ENCODE measurements around the gene FLNC. TPM values are rescaled to one million over a fixed set of nuclear protein-coding genes. Genes with fewer than 3 reads are reported as not detected.

FLNC gene
- total RNA-seq, 1 experiment from 2014 or later = 33.3 TPM

DNA sequence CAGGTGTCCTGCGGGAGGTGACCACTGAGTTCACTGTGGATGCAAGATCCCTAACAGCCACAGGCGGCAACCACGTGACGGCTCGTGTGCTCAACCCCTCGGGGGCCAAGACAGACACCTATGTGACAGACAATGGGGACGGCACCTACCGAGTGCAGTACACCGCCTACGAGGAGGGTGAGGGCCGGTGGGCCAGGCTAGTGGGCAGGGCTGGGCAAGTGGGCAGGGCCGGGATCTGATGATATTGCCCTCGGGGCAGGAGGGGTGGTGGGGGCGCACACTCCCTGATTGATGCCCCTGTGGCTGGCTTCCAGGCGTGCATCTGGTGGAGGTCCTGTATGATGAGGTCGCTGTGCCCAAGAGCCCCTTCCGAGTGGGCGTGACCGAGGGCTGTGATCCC, 15.8 kb downstream of the FLNC start:
- DNase-seq (ENCODE audit: low spot score) = no peak

DNA sequence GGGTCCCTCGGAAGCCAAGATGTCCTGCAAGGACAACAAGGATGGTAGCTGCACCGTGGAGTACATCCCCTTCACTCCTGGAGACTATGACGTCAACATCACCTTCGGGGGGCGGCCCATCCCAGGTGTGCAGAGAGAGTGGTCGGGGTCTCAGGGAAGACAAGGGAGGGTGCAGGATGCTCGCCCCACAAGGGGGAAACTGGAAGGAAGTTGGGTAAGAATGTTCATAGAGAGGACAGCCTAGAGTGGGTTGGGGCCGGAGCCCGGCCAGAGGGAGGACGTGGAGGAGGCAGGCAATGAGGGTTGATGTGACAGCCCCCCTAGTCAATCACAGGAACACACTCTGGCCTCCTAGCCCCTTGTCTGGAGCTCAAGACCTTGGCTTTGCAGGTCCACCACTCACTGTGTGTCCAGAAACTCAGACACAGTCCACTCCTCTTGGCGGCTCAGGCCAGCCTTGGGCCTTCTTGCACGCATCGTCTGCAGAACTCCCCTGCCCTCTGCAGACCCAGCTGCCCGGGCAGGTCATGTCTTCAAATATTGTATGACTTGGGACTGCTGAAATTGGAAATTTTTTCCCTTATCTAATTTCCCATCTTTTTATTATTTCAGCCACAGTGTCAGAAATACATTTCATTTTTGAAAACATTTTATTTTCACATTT, 16.7 kb downstream of the FLNC start:
- DNase-seq (ENCODE audit: low spot score) = no peak

DNA sequence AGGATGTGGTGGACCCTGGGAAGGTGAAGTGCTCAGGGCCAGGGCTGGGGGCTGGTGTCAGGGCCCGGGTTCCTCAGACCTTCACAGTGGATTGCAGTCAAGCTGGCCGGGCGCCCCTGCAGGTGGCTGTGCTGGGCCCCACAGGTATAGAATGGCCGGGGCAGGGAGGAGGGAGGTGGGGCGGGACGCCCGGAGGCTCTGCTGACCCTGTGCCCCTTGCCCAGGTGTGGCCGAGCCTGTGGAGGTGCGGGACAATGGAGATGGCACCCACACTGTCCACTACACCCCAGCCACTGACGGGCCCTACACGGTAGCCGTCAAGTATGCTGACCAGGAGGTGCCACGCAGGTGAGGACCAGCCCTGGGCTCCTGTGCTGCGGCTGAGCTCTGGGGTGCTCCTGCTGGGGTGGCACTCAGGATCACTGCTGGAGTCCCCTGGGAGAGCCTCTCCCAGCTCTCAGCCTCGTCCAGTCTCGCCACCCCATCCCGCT, 17.6 kb downstream of the FLNC start:
- DNase-seq (ENCODE audit: low spot score) = no peak

DNA sequence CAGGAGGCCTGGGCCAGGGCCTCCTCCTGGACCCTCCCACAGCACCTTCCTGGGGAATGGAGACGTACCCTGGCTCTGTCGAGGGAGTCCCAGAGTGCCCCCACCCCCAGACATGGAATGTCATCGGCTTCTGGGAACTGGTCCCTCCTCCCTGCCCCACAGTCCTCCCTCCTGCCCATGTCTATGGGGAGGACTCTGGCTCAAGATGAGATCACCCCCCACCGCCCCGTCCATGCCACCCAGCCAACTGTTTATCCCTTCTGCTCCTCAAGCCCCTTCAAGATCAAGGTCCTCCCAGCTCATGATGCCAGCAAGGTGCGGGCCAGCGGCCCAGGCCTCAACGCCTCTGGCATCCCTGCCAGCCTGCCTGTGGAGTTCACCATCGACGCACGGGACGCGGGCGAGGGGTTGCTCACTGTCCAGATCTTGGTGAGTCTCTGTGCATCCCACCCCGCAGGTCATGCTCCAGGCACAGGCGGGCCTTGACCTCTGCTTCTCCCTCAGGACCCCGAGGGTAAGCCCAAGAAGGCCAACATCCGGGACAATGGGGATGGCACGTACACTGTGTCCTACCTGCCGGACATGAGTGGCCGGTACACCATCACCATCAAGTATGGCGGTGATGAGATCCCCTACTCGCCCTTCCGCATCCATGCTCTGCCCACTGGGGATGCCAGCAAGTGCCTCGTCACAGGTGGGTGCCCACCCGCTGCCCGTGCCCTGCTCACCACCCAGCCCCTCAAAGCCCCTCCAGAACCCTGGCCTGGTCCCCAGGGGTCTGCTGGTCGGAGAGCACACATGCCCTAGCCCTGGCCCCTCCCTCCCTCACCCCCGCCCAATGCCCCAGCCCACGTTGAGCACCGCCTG, 18.3 kb downstream of the FLNC start:
- DNase-seq (ENCODE audit: low spot score) = no peak

DNA sequence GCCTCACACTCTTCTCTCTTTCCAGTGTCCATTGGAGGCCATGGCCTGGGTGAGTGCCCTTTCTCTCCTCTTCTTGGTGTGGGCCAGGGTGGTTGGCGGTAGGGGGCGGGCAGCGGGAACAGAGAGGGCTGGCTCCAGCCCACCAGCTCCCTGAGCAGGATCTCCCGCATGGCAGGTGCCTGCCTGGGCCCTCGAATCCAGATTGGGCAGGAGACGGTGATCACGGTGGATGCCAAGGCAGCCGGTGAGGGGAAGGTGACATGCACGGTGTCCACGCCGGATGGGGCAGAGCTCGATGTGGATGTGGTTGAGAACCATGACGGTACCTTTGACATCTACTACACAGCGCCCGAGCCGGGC, 18.9 kb downstream of the FLNC start:
- no peak for DNase-seq (ENCODE audit: low spot score)

DNA sequence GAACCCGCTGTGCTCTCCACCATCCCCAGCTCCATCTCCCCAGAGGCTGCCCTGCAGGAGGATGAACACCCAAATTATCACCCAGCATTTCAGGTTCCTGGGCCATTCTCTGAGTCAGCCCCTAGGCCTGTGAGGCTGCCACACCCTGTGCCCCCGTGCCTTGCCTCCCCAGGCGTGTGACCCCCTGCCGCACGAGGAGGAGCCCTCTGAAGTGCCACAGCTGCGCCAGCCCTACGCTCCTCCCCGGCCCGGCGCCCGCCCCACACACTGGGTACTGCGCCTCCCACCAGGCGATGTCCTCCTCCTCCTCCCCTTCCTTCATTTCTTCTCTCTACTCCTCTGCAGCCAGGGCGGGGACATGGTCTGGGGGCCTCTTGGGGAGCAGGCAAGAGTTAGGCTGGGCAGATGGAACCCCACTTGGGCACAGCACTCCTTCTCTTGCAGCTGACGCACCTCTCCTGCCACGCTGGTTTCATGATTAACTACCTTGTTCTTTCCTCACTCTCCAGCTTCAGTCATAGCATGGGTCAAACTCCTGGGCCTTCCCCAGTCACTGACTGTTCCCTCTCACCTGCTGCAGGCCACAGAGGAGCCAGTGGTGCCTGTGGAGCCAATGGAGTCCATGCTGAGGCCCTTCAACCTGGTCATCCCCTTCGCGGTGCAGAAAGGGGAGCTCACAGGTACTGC, 19.7 kb downstream of the FLNC start:
- no peak for DNase-seq (ENCODE audit: low spot score)

DNA sequence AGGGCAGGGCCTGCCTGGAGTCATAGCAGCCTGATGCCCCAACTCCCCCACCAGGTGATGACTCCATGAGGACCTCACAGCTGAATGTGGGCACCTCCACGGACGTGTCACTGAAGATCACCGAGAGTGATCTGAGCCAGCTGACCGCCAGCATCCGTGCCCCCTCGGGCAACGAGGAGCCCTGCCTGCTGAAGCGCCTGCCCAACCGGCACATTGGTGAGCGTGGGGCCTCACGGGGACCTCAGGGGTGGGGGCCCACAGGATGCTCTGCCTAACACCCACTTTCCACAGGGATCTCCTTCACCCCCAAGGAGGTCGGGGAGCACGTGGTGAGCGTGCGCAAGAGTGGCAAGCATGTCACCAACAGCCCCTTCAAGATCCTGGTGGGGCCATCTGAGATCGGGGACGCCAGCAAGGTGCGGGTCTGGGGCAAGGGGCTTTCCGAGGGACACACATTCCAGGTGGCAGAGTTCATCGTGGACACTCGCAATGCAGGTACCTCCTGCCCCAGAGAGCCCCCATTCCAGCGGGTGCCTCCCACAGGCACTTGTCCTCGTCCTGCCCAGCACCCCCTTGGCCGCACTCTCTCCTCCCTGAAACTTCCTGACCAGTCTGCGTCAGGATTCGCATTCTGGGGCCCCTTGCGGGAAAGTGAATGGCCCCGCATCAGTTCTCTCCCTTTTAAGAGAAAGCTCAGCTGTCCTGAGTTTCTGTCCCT, 22.5 kb downstream of the FLNC start:
- no peak for DNase-seq (ENCODE audit: low spot score)

DNA sequence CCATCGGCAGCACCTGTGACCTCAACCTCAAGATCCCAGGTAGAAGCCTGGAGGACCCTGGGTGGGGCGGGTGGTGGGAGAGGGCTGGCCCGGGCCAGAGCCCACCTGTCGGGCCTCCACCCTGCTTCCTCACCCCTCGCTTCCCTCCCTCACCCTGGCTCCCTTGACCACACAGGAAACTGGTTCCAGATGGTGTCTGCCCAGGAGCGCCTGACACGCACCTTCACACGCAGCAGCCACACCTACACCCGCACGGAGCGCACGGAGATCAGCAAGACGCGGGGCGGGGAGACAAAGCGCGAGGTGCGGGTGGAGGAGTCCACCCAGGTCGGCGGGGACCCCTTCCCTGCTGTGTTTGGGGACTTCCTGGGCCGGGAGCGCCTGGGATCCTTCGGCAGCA, 23.6 kb downstream of the FLNC start:
- DNase-seq (ENCODE audit: low spot score) = no peak

DNA sequence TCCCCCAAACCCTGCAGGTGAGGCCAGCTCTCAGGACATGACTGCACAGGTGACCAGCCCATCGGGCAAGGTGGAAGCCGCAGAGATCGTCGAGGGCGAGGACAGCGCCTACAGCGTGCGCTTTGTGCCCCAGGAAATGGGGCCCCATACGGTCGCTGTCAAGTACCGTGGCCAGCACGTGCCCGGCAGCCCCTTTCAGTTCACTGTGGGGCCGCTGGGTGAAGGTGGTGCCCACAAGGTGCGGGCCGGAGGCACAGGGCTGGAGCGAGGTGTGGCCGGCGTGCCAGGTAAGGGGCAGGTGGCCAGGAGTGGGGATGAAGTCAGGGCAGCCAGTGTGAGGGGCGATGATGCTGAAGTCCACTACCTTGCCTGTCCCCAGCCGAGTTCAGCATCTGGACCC, 24.2 kb downstream of the FLNC start:
- DNase-seq (ENCODE audit: low spot score) = no peak

DNA sequence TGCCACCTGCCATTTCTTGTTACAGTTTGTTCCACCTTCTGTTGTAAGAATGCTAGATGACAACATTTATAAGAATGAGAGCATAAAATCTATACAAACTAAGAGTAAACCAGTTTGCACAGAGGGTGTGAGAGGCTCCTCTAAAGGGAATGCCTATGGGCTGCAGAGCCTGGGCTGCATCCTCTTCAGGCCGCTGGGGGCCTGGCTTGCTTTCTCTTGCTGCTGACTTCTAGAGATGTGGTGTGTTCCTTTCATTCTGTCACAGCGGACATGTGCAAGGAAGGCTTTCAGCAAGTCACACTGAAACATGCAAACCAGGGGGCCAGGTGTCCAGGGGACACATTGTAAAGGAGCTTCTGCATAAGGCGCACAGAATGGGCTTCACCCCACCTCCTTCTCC, 25.4 kb downstream of the FLNC start:
- DNase-seq (ENCODE audit: low spot score) = no peak

DNA sequence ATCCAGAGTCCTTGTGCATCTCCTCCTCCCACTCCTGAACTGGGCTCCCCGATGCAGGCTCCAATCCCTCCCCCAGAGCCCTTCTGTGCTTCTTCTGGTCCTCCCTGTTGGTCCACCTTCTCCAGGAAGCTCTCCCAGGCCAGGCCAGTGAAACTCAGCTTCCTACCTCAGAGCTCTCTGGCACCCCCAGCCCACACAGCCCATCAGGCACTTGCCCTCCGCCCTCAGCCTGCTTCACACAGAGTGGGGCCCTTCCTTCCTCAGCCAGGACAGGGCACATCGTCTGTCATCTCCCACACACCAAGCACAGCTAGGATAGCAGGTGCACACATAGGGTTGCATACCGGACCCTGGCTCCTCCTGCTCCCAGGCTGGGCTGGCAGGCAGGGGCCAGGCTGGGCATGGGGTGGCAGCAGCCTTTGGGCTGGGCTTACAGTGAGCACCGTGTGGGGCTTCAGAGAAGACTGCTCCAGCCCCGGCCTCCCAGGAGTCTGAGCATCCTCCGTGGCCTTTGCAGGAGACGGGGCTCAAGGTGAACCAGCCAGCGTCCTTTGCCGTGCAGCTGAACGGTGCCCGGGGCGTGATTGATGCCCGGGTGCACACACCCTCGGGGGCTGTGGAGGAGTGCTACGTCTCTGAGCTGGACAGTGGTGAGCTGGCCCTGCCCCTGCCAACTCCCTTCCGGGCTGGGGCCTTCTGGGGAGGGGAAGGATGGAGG, 26.0 kb downstream of the FLNC start:
- no peak for DNase-seq (ENCODE audit: low spot score)

DNA sequence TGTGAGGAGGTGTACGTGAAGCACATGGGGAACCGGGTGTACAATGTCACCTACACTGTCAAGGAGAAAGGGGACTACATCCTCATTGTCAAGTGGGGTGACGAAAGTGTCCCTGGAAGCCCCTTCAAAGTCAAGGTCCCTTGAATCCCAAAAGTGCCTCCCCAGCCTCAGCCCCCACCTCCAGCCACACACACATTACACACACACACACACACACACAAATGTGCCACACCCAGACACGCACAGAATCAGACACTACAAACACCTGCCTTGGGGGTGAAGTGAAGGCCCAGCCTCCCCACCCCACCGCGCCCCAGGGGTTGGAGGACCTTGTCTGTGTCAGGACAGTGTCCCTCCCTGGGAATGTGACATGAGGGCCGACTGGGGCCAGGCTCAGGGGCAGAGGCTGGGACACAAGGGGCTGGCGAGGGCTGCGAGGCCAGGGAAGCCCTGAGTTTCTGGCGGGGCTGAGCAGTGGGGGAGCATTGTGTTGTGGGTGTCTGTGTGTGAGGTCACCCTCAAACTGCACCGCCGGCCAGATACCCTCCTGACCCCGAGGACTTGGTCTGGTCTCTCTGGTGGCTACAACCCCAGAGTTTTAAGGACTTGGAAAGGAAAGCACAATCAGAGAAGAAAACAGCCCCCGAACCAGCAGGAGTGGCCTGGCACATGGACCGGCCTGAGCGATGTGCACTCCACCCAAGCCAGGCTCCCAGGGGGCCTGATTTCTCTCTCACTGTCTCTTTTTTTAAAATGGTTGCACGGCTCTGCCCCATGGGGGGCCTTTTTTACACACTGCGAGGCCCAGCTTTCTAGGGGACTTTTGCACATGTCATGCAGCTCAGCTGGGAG, 28.4 kb downstream of the FLNC start:
- no peak for DNase-seq (ENCODE audit: low spot score)

DNA sequence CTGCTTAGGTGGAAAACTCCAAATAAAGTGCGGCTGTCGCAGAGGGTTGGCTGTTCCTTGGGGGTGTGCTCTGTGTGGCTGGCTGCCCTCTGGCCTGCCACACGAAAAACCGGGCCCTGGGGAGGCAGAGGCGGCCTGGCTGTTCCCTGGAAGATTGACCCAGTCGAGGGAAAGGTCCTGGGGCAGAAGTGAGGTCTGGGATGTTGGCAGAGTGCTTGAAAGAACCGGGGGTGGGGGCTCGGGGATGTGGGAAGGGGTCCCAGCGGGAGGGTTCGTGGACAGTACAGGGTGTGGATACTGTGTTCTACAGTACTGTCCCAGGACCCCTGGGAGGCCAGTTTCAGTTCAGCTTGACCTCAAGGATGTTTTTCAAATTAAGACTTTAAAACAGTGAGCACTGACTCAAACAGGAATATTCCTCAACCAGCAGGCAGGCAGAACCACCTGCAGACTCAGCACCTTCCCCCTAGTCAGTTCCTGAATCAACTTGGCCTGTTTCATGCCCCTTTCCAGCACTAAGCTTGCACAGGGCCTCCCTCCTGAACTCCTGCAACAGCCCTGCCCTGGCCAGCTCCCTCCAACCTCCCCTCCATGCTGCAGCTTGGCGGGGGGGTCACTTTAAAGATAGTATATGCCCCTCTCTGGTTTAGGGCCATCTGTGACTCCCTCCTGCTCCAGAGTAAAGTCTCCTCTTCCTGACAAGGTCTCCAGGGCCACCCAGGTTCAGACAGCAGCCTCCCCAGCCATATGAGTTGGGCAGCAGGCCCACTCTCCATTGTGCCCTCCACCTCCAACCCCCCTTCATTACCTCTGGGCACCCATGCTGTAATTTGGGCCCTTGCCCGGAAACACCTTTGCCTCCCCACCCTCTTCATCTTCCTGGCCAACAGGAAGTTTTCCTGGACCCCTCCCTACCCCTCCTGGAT, 29.3 kb downstream of the FLNC start:
- DNase-seq (ENCODE audit: low spot score) = no peak

DNA sequence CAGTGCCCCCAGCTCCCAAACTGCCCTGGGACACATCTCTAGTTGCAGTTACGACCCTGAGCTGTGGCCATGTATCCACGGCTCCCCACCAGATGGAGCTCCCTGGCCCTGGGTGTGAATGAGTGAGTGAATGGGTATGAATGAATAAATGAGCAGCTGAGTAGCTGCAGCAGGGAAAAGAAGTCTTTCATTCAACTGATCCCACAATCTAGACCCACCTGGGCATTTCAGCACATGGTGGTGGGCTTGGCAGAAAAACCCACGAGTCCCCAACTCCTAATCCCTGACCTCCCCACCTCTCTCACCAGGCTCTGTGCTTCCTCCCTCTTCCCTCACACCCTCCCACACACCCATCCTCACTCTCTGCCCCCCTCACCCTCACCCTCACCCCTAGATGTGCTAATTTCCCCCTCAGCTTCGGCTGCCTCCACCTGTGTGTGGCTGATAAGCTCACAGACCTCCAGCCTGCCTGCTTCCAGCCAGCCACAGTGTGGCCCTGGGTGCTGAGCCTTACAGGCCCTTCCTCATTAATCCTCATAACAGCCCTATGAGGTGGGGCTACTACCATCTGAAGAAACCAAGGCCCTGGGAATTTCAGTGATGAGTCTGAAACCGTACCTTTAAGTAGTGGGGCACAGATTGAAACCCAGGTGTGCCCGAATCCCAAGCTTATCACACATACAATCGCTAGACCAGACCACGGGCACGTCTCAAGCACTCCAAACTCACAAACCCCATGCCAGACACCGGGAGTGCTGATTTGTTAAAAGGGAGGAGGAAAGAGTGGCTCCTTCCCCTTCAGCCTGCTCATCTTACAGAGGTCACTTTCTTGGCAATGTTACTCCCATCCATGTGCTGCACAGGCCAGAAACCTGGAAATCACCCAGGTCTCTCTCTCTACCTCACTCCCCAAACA, 30.2 kb downstream of the FLNC start:
- DNase-seq (ENCODE audit: low spot score) = no peak

DNA sequence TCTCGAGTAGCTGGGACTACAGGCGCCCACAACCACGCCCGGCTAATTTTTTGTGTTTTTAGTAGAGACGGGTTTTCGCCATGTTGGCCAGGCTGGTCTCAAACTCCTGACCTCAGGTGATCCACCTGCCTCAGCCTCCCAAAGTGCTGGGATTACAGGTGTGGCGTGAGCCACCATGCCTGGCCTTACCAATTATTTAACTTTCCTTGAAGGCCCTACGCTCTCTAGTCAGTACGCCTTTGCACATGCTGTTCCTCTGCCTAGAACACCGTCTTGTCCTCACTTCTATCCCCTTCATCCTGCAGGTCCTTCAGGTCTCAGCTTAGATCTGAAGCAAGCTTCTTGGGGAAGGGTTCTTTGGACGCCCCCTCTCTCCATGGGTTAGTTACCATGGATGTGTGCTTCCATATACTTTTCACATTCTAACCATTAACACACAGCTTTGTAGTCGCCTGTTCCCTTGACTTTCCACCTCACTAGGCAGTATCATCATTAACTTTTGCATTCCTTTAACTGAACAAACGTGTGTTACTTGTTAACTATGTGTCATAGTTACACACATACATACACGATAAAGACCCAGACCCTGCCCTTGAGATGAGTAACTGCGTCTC, 31.9 kb downstream of the FLNC start:
- no peak for DNase-seq (ENCODE audit: low spot score)

DNA sequence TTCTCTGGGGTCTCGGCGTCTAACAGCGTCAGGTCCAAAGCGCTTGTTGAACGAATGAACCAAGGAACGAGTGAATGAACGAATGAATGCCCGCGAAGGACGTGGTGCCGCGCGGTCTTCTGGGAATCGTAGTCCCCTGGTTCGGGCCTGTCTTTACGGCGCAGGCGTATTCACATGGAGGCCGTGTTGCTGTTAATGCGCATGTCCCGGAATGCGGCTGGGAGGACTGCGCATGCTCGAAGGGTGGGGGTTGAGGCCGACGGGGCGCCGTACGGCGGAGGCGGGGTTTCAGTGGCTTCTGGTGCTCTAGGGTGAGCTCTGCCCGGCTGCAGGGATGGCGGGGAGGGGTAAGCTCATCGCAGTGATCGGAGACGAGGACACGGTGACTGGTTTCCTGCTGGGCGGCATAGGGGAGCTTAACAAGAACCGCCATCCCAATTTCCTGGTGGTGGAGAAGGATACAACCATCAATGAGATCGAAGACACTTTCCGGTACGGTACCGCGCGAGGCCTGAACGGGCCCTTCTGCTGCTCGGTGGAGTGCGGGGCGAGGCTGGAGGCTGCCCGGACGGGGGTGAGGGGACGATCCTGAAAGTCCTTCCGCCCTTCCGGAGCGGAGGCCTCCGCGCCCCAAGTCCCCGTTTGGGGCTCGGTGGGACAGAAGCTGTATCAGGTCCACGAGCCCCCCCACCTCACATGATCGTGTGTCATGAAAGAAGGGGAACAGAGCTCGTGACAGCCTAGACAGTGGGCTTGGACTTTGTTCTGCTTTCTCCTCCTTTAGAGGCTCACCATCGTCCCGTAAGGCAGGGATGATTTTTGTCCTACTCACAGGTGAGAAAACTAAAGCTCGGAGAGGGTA, 32.6 kb downstream of the FLNC start, which contains the start of gene ATP6V1F:
Gene ATP6V1F (plus strand): TSS at position 286 of the 862 bp plus-strand sequence. CDS start 49 bp downstream, at position 335.
- DNase-seq (ENCODE audit: low spot score) = peak; percentile 93

All from A172 (cell line).